Cardiac septum (tissue), 1 donor: ENCODE data around the gene SSH3. TPM values are rescaled to one million over a fixed set of nuclear protein-coding genes. Genes with fewer than 3 reads are reported as not detected.

Experiments used
- DNase-seq: peaks from one replicate; pipeline ENCODE4 v3.0.0-alpha.2; 2020; ENCODE audit warnings: low spot score
- intact Hi-C: fragments of 100-400 bp; cut with DNase I; formaldehyde crosslinking; loops from one replicate; pipeline ENCODE4 v1.14.0; 2022
- total RNA-seq: library from RNA; stranded (reverse); fragmentation: NEBNext Ultra II Directional; extraction: Animal tissue kit (Norgen Biotek cat#: 25700); gene quantifications from one replicate; pipeline ENCODE4 v1.2.1, GENCODE V29; 2021
- donor health status: DM: no; HTN: no; CAD: no.

The SSH3 gene
- total RNA-seq, 1 donor from 2014 or later, result 22.3 TPM

DNA sequence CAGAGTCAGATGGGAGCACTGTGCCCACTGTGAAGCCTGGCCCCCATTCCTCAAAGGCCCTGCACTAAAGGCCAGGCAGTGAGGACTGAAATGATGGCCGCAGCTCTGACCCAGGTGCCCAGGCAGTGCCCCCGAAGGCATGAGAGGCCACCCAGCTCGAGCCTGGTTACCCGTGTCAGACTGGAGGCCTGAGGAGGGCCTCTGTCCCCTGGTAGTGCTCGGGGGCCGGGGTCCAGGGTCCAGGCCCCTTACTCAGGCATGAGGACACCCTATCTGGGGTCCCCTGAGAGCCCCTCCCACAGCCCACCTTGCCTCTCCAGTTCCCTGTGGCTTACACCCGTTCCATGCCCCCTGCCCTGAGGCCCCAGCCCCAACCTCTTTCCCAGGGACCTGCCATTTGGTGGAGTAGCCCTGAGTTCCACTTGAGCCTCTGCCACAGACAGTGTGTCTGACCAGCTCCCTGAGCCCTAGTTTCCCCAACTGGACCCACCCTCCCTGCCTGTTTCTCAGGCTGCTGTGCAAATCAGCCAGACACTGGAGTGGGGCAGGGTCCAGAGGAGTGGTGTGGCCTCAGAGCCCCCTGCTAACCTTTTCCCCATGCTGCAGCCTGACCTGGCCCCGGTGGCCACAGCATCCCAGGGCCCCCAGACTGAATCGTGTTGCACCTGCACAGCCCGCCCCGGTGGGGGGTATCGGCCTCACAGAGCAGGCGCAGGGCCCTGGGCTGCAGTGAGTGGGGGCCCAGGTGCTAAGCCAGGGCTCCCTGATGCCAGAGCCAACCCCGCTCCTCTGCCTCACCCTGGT, 25.0 kb upstream of the SSH3 start:
- no peak for DNase-seq
- intact Hi-C loops, result no loop called here

DNA sequence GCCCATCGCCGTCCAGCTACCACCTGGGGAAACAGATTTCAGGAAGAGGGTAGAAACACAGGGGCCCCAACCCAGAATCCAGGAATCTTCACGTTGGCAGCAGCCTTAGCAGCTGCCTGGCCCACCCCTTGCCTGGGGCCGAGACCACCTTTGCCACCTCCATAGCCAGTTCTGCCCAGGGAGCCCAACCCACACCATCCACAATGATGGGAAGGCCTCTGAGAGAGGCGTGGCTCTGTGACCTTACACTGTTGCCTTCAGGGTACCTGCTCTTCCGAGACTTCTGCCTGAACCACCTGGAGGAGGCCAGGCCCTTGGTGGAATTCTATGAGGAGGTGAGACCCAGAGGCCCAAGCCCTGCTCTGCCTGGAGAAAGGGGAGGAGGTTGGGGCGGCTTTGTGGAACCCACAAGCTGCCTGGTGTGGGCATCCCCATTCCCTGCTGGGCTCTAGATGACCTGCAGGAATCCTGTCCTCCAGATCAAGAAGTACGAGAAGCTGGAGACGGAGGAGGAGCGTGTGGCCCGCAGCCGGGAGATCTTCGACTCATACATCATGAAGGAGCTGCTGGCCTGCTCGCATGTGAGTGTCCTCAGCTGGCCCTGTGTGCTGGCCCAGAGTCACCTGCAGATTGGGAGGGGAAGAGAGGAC, 24.3 kb upstream of the SSH3 start:
- intact Hi-C loops, result no loop called here
- DNase-seq, result no peak

GRCh38 chr11:67279589-67280340, 23.6 kb upstream of the SSH3 start:
- intact Hi-C loops, result no loop called here
- DNase-seq, result no peak

DNA sequence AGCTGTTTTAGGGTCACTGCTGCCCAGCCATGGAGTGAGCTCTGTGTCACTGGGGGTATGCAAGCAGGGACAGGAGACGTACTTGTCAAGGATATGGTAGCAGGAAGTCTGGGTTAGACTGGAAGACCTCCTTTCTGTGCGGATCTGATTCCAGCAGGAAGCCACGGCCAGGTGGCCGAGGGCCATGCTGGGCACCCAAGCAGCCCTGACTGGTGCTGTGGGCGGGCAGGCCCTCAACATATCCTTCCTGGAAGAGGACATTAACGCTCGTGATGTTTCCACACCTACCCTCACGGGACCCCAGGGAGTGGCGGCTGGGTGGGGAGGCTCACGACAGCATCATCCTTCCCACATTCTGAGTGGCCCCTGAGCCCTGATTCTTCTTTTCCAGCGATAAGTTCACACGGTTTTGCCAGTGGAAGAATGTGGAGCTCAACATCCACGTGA, 23.0 kb upstream of the SSH3 start:
- intact Hi-C loops, result no loop called here
- no peak for DNase-seq

DNA sequence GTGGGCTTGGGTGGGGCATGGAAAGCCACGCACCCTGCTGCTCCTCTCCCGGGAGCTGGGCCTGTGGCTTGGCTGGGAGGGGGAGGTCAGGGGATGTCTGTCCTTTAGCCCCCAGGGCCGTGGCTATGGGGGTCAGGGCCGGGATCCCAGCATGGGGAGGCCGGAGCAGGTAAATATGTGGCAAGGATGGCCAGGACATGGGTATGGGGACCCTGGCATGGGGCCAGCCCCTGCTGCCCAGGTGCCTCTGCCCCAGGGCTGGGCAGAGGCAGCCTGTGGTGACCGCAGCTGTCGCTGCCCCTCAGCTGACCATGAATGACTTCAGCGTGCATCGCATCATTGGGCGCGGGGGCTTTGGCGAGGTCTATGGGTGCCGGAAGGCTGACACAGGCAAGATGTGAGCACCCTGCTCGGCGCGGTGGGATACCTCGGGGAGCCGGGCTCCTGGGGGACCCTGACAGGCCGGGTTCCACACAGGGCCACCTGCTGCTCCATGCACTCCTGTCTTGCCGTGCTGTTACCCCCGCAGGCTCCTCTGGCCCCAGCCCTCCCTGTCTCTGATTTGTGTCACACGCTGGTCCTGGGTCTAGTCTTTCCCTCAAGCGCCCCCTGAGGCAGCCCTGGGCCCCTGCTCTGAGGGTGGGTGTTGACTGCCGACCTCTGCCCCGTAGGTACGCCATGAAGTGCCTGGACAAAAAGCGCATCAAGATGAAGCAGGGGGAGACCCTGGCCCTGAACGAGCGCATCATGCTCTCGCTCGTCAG, 22.4 kb upstream of the SSH3 start:
- intact Hi-C loops, result no loop called here
- no peak for DNase-seq

DNA sequence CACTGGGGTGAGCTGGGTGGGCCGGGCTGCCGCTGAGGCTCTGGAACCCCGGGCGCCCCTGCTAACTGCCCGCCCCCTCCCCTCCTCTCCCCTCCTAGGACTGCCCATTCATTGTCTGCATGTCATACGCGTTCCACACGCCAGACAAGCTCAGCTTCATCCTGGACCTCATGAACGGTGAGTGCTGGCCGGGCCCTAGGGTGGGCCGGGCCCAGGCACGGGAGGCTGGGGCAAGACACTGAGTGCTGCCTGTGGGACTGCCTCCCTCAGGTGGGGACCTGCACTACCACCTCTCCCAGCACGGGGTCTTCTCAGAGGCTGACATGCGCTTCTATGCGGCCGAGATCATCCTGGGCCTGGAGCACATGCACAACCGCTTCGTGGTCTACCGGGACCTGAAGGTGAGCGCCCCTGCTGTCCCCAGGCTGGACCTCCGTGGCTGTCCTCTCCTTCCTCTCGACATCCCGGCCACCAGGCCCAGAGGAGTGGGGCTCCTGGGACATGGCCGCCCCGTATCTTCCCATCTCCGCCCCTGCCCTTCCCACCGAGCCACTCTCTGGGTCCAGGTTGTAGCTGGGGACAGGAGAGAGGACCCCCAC, 21.7 kb upstream of the SSH3 start:
- DNase-seq, result peak; percentile 35
- intact Hi-C loops, result no loop called here

DNA sequence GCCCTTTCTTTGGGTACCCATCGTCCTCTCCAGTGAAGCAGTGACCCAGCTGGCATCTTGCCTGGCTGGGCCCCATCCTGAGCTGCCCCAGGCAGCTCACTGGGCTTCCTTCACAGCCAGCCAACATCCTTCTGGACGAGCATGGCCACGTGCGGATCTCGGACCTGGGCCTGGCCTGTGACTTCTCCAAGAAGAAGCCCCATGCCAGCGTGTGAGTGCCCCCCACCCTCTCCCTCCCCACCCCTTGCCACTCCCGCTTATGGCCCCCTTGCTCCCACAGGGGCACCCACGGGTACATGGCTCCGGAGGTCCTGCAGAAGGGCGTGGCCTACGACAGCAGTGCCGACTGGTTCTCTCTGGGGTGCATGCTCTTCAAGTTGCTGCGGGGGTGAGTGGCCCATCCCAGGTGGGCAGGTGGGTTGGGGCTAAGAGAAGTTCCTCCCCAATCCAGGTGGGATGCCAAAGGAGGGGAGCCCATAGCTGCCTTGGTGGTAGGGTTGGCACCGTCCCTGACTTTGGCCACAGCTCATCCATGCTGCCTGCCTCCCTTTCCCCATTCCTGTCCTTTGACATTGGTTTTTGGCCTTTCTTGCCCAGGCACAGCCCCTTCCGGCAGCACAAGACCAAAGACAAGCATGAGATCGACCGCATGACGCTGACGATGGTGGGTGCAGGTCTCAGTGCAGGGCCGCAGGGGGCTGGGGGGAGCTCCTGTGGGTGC, 21.0 kb upstream of the SSH3 start:
- no peak for DNase-seq
- intact Hi-C loops, result no loop called here

GRCh38 chr11:67282876-67283371, 20.4 kb upstream of the SSH3 start:
- intact Hi-C loops, result no loop called here
- DNase-seq, result no peak

GRCh38 chr11:67283481-67283963, 19.8 kb upstream of the SSH3 start:
- intact Hi-C loops, result no loop called here
- DNase-seq, result no peak

- intact Hi-C loops, result no loop called here
- DNase-seq, result no peak
Measured at GRCh38 chr11:67284811-67285540, 18.4 kb upstream of the SSH3 start.

- DNase-seq, result no peak
- intact Hi-C loops, result no loop called here
Measured at GRCh38 chr11:67285541-67286498, 17.5 kb upstream of the SSH3 start.

DNA sequence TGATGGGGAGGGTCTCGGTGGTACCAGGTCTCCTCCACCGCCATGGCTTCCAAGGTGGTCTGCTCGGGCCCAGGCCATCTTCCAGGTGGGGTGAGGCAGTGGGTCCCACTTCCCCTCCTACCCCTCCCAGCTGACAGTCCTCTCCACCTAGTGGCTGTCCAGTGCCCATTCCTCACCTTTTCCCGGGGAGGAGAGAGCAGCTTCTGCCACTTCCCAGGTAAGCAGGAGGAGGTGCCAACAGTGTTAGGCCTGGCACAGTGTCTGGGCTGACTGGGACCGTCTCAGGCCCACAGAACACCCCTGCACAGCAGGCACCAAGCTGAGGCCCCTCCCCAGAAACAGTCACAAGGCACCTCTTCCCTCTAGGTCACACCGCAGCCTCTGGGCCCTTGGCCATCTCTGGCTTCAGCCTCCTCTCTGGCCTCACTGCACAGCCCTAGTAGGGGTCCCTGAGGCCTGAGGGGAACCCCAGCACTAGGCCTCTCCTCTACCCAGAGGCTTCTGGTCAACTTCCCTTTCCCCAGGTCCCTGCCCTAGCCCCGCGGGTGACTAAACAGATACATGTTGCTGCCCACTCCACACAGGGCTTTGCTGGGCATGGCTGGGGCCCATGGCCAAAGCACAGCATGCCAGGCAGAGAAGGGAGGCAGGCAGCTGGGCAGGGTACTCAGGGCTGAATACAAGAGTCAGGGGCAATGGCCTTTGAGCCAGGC, 16.6 kb upstream of the SSH3 start:
- intact Hi-C loops, result no loop called here
- DNase-seq, result no peak

GRCh38 chr11:67287355-67288197, 15.8 kb upstream of the SSH3 start:
- intact Hi-C loops, result loop anchor here (2.0 kb wide), 2 partner anchors 21 to 29 kb away; partner anchors contain the start of gene GRK2
- DNase-seq, result no peak

- intact Hi-C loops, result loop anchor here (2.0 kb wide), 2 partner anchors 21 to 29 kb away; partner anchors contain the start of gene GRK2
- no peak for DNase-seq
Measured at GRCh38 chr11:67288198-67288451, 15.2 kb upstream of the SSH3 start.
